ENCODE measurements around the gene ZNF462. TPM values are rescaled to one million over a fixed set of nuclear protein-coding genes. Genes with fewer than 3 reads are reported as not detected.

Gene ZNF462
- polyA plus RNA-seq, 3 donors: not detected

- DNase-seq: no peak
- WGBS (ENCODE audit: insufficient coverage): 94% methylated on average over 3 of the region's 5 CpGs
- H3K36me3 ChIP-seq (replicated peaks in 1 of 2; ENCODE audit: control insufficient read depth in 1 of 2, insufficient read depth in 2 of 2, low read length in 2 of 2): no peaks in the 10 kb centered on the region
- H2AFZ ChIP-seq (ENCODE audit: insufficient read depth, low read depth, low read length, poor library complexity, severe bottlenecking): no peak overlapping the region
- H3K4me1 Mint-ChIP-seq: no peaks in the 10 kb centered on the region
- intact Hi-C loops (cut with micrococcal nuclease): no loop called here
- H3K4me3 Mint-ChIP-seq: no peak overlapping the region
- H3K27ac ChIP-seq (ENCODE audit: low read depth in 1 of 2, low read length in 2 of 2): no peak overlapping the region
- no peak overlapping the region for H3K4me2 ChIP-seq (replicated peaks; ENCODE audit: extremely low read depth, low read length, poor library complexity, severe bottlenecking)
- no peak for TF ChIP-seq CTCF (IDR thresholded peaks at IDR 0.05)
- H3K9ac ChIP-seq (ENCODE audit: insufficient read depth, low read length, poor library complexity, severe bottlenecking): no peak overlapping the region
- H3K27ac Mint-ChIP-seq: no peak overlapping the region
- no peaks in the 10 kb centered on the region for H3K27me3 ChIP-seq (ENCODE audit: control insufficient read depth in 2 of 2, insufficient read depth in 2 of 2, low read length in 2 of 2)
- H3K4me1 ChIP-seq (ENCODE audit: control insufficient read depth in 1 of 2, insufficient read depth in 2 of 2, low read length in 2 of 2): no peaks in the 10 kb centered on the region
- H3K27me3 Mint-ChIP-seq (ENCODE audit: low read depth in 3 of 3): no peaks in the 10 kb centered on the region
- H3K9me3 Mint-ChIP-seq: peaks cover 2 to 6% (median 5%) of the 10 kb centered on the region in 7 donors
- H3K9me3 ChIP-seq (replicated peaks in 1 of 2; ENCODE audit: control insufficient read depth in 1 of 2, insufficient read depth in 1 of 2, low read length in 2 of 2): no peaks in the 10 kb centered on the region
- no peaks in the 10 kb centered on the region for H3K79me2 ChIP-seq (ENCODE audit: insufficient read depth, low read length)
- H3K36me3 Mint-ChIP-seq: no peaks in the 10 kb centered on the region
- H3K4me3 ChIP-seq (replicated peaks in 1 of 3; ENCODE audit: low read depth in 2 of 3, low read length in 3 of 3): no peak overlapping the region
- no peaks in the 10 kb centered on the region for H4K20me1 ChIP-seq (ENCODE audit: insufficient read depth, low read length)
Observed at GRCh38 chr9:106992186-106992585, 129.2 kb downstream of the ZNF462 start.

- H3K4me1 ChIP-seq (ENCODE audit: control insufficient read depth in 1 of 2, insufficient read depth in 2 of 2, low read length in 2 of 2): no peaks in the 10 kb centered on the region
- H3K4me1 Mint-ChIP-seq: no peaks in the 10 kb centered on the region
- no peak for DNase-seq
- WGBS (ENCODE audit: insufficient coverage): 100% methylated on average over 1 of the region's 1 CpG
- no peaks in the 10 kb centered on the region for H3K9me3 ChIP-seq (replicated peaks in 1 of 2; ENCODE audit: control insufficient read depth in 1 of 2, insufficient read depth in 1 of 2, low read length in 2 of 2)
- H3K36me3 Mint-ChIP-seq: no peaks in the 10 kb centered on the region
- no peak for TF ChIP-seq CTCF (IDR thresholded peaks at IDR 0.05)
- no peaks in the 10 kb centered on the region for H3K79me2 ChIP-seq (ENCODE audit: insufficient read depth, low read length)
- H2AFZ ChIP-seq (ENCODE audit: insufficient read depth, low read depth, low read length, poor library complexity, severe bottlenecking): no peak overlapping the region
- no peak overlapping the region for H3K4me3 ChIP-seq (replicated peaks in 1 of 3; ENCODE audit: low read depth in 2 of 3, low read length in 3 of 3)
- no peak overlapping the region for H3K4me2 ChIP-seq (replicated peaks; ENCODE audit: extremely low read depth, low read length, poor library complexity, severe bottlenecking)
- no peak overlapping the region for H3K9ac ChIP-seq (ENCODE audit: insufficient read depth, low read length, poor library complexity, severe bottlenecking)
- no peak overlapping the region for H3K4me3 Mint-ChIP-seq
- H4K20me1 ChIP-seq (ENCODE audit: insufficient read depth, low read length): no peaks in the 10 kb centered on the region
- H3K27ac ChIP-seq (ENCODE audit: low read depth in 1 of 2, low read length in 2 of 2): no peak overlapping the region
- H3K27me3 Mint-ChIP-seq (ENCODE audit: low read depth in 3 of 3): no peaks in the 10 kb centered on the region
- no peaks in the 10 kb centered on the region for H3K36me3 ChIP-seq (replicated peaks in 1 of 2; ENCODE audit: control insufficient read depth in 1 of 2, insufficient read depth in 2 of 2, low read length in 2 of 2)
- peaks cover 0 to 5% (median 3%) of the 10 kb centered on the region in 7 donors for H3K9me3 Mint-ChIP-seq
- no peak overlapping the region for H3K27ac Mint-ChIP-seq
- intact Hi-C loops (cut with micrococcal nuclease): no loop called here
- H3K27me3 ChIP-seq (ENCODE audit: control insufficient read depth in 2 of 2, insufficient read depth in 2 of 2, low read length in 2 of 2): no peaks in the 10 kb centered on the region
Observed at GRCh38 chr9:106993603-106994002, 130.6 kb downstream of the ZNF462 start.
